Stimulated activated CD4-positive, alpha-beta T cell treated with anti-CD3 and anti-CD28 coated beads, Interleukin-12 subunit alpha, Interleukin-12 subunit beta, amount 100 ng/mL, for 24 hours (primary cell): ENCODE data around the gene STAC2.
A peak's percentile ranks its signal among the peaks of the same experiment; 100 is the strongest.

ENCODE experiments used
- DNase-seq, 2 experiments: peaks; one replicate each; pipeline ENCODE4 v3.0.0-alpha.2; 2020; ENCODE audit warnings: low read depth in 2 of 2

STAC2 gene

GRCh38 chr17:39231591-39232551 lies 6.1 kb upstream of the STAC2 start:
- DNase-seq: peak in 1 of 2 experiments; percentile 27

GRCh38 chr17:39231091-39231561 lies 5.4 kb upstream of the STAC2 start:
- DNase-seq: no peak

GRCh38 chr17:39230361-39230760 lies 4.6 kb upstream of the STAC2 start:
- DNase-seq: no peak

- DNase-seq: no peak
These were observed 3.6 kb upstream of the STAC2 start for GRCh38 chr17:39229274-39229913.

GRCh38 chr17:39227364-39227919 lies 1.7 kb upstream of the STAC2 start:
- no peak for DNase-seq

GRCh38 chr17:39225959-39226683 lies 376 bp upstream of the STAC2 start:
- DNase-seq: peak in 1 of 2 experiments; percentile 48

GRCh38 chr17:39224778-39225307 lies 902 bp downstream of the STAC2 start:
- no peak for DNase-seq

- no peak for DNase-seq
These were observed 1.6 kb downstream of the STAC2 start for GRCh38 chr17:39223907-39224777.

GRCh38 chr17:39222866-39223834 lies 2.6 kb downstream of the STAC2 start:
- DNase-seq: no peak

GRCh38 chr17:39222151-39222550 lies 3.6 kb downstream of the STAC2 start:
- no peak for DNase-seq

- no peak for DNase-seq
These were observed 4.2 kb downstream of the STAC2 start for GRCh38 chr17:39221572-39221971.

- DNase-seq: no peak
These were observed 6.0 kb downstream of the STAC2 start for GRCh38 chr17:39219647-39220154.

- no peak for DNase-seq
These were observed 6.8 kb downstream of the STAC2 start for GRCh38 chr17:39218906-39219305.

- DNase-seq: no peak
These were observed 7.9 kb downstream of the STAC2 start for GRCh38 chr17:39217734-39218369.

GRCh38 chr17:39213852-39214251 lies 11.9 kb downstream of the STAC2 start:
- no peak for DNase-seq

GRCh38 chr17:39212841-39213480 lies 12.8 kb downstream of the STAC2 start:
- DNase-seq: no peak

GRCh38 chr17:39212195-39212810 lies 13.4 kb downstream of the STAC2 start:
- DNase-seq: no peak

- no peak for DNase-seq
These were observed 15.7 kb downstream of the STAC2 start for GRCh38 chr17:39210093-39210434.
